Kidney (tissue), 14 donors: ENCODE results near the gene ZNF497. TPM values are rescaled to one million over a fixed set of nuclear protein-coding genes. Genes with fewer than 3 reads are reported as not detected.

Source experiments
- DNase-seq, 5 donors: peaks; one replicate each; pipeline ENCODE4 v3.0.0-alpha.2; 2013 to 2020
- FAIRE-seq: peaks from 2 replicates; lab custom pipeline; 2012; peaks lifted over from hg19 to GRCh38; lab: Jason Lieb, UNC
- H3K27ac ChIP-seq, 2 donors: one replicate each; pipeline ENCODE4 v1.7.0; 2013; ENCODE audit warnings: low read depth in 2 of 2, low read length in 2 of 2, inconsistent platforms in 1 of 2
- H3K27me3 ChIP-seq: one replicate; pipeline ENCODE4 v1.7.1; 2013; ENCODE audit warnings: low read length, inconsistent platforms; ENCODE audit not compliant: control insufficient read depth, insufficient read depth
- H3K36me3 ChIP-seq, 3 donors: one replicate each; pipeline versions ENCODE4 v1.7.0 to v1.7.1; 2013; ENCODE audit warnings: low read length in 3 of 3, control low read depth in 1 of 3, inconsistent platforms in 1 of 3; ENCODE audit not compliant: insufficient read depth in 3 of 3, control insufficient read depth in 2 of 3
- H3K4me1 ChIP-seq, 3 donors: one replicate each; pipeline versions ENCODE4 v1.7.0 to v1.7.1; 2013; ENCODE audit warnings: low read length in 3 of 3, inconsistent platforms in 1 of 3, low read depth in 1 of 3; ENCODE audit not compliant: control insufficient read depth in 2 of 3, insufficient read depth in 2 of 3
- H3K4me3 ChIP-seq, 3 donors: one replicate each; pipeline versions ENCODE4 v1.7.0 to v1.8.1; 2013; ENCODE audit warnings: low read length in 3 of 3, control low read depth in 1 of 3, inconsistent platforms in 1 of 3
- H3K9ac ChIP-seq, 3 donors: one replicate each; pipeline versions ENCODE4 v1.7.0 to v1.7.1; 2013; ENCODE audit warnings: low read length in 3 of 3, control low read depth in 1 of 3, inconsistent platforms in 1 of 3
- H3K9me3 ChIP-seq, 3 donors: one replicate each; pipeline versions ENCODE4 v1.7.0 to v1.7.1; 2013; ENCODE audit warnings: low read length in 3 of 3, control low read depth in 1 of 3, inconsistent platforms in 1 of 3; ENCODE audit not compliant: control insufficient read depth in 2 of 3, insufficient read depth in 1 of 3
- intact Hi-C: fragments of 100-400 bp; cut with DNase I; formaldehyde crosslinking; loops from one replicate; pipeline ENCODE4 v1.11.1; 2022
- polyA plus RNA-seq: library from polyadenylated mRNA; stranded (reverse); fragments of 350-450 nt; fragmentation: Illumina TruSeq; extraction: RNeasy Lipid Tissue Mini Kit (QIAGEN cat#74804); gene quantifications from one replicate; pipeline ENCODE4 v1.2.3, GENCODE V29; 2014; ENCODE audit warnings: low read depth, low replicate concordance; ENCODE audit not compliant: insufficient read depth
- total RNA-seq: library from RNA; stranded (reverse); fragmentation: NEBNext Ultra II Directional; extraction: Animal tissue kit (Norgen Biotek cat#: 25700); gene quantifications from one replicate; pipeline ENCODE4 v1.2.1, GENCODE V29; 2021
- TF ChIP-seq, protein P1 (sequence below): IDR thresholded peaks from 3 replicates; pipeline ENCODE4 v1.5.1; 2012; ENCODE audit warnings: mild to moderate bottlenecking, moderate library complexity, borderline replicate concordance; ENCODE audit not compliant: insufficient read depth; ENCODE audit errors: extremely low read depth
- donor health status: control.
- donor health status: control.
- donor health status: control.
- donor health status: control.
- donor health status: control.
- donor health status: DM: yes; HTN: yes; CAD: no.
- donor health status: Normal renal cell carcinoma (clear cell type).

Gene ZNF497
- total and polyA plus RNA-seq, 2 donors from 2014 or later, result 1.7 to 5.0 TPM

DNA sequence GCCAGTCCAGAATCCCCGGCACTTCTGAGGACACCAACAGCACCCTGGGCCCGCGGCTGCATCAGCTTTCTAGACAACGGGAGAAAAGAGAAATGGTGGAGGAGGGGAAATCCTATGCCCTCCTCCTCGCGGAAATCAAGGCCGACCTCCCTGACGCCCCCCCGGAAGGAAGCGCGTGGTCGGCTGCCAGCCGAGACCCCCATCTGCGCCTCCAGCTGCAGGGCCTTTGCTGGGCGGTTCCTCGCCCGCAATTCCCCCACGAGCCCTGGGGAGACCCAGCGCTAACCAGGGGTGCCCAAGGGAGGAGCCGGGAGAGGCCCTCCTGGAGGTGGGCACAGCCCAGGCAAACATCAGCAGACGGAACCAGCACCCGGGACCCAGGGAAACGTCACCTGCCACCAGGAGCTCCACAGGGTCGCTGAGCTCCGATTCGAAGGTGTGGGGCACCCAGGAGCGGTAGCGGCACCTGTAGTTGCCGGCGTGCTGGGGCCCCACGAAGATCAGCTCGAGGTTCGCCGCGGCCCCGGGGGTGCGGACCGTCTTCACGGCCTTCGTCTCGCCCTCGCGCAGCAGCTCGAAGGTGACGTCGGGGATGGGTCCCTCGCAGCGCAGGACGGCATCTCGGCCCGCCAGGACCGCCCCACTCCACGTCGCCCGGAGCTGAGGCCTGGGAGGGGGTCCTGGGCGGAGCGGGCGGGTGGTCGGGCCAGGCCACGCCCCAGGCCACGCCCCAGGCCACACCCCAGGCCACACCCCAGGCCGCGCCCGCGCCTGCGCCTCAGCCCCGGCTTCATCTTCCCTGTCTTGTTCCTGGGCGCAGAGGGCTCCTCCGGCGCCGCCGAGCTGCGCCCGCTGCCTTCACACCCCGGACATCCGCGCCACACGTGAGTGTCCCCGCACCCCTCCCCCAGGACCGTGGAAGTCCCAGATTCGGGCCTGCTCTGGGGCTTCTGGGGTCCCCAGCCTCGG, 15.3 kb downstream of the ZNF497 start:
- peak; percentile 25 to 93 (median 59) for DNase-seq
- peak overlapping the region; percentile 11 to 37 for H3K27ac ChIP-seq

GRCh38 chr19:58345558-58345957, 17.0 kb downstream of the ZNF497 start:
- no peaks in the 10 kb centered on the region for H3K9me3 ChIP-seq
- peaks cover 20% of the 10 kb centered on the region for H3K27me3 ChIP-seq
- DNase-seq, result no peak
- H3K4me1 ChIP-seq, result peaks cover 0 to 6% (median 0%) of the 10 kb centered on the region in 3 donors
- no peak overlapping the region for H3K27ac ChIP-seq
- peaks cover 0 to 2% (median 0%) of the 10 kb centered on the region in 3 donors for H3K36me3 ChIP-seq
- TF ChIP-seq, protein P1, sequence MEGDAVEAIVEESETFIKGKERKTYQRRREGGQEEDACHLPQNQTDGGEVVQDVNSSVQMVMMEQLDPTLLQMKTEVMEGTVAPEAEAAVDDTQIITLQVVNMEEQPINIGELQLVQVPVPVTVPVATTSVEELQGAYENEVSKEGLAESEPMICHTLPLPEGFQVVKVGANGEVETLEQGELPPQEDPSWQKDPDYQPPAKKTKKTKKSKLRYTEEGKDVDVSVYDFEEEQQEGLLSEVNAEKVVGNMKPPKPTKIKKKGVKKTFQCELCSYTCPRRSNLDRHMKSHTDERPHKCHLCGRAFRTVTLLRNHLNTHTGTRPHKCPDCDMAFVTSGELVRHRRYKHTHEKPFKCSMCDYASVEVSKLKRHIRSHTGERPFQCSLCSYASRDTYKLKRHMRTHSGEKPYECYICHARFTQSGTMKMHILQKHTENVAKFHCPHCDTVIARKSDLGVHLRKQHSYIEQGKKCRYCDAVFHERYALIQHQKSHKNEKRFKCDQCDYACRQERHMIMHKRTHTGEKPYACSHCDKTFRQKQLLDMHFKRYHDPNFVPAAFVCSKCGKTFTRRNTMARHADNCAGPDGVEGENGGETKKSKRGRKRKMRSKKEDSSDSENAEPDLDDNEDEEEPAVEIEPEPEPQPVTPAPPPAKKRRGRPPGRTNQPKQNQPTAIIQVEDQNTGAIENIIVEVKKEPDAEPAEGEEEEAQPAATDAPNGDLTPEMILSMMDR, result no peak
- intact Hi-C loops, result no loop called here
- no peak overlapping the region for H3K9ac ChIP-seq
- H3K4me3 ChIP-seq, result no peak overlapping the region
- FAIRE-seq, result no peak

More for the DNA sequence above, 15.3 kb downstream of the ZNF497 start:
- FAIRE-seq, result no peak
- H3K9me3 ChIP-seq, result no peaks in the 10 kb centered on the region
- intact Hi-C loops, result no loop called here
- H3K27me3 ChIP-seq, result peaks cover 20% of the 10 kb centered on the region
- H3K4me1 ChIP-seq, result peaks cover 0 to 8% (median 0%) of the 10 kb centered on the region in 3 donors
- H3K4me3 ChIP-seq, result peak overlapping the region in 2 of 3 donors; percentile 44 to 52
- TF ChIP-seq, protein P1, result no peak
- peak overlapping the region in 1 of 3 donors; percentile 7 for H3K9ac ChIP-seq
- no peaks in the 10 kb centered on the region for H3K36me3 ChIP-seq

DNA sequence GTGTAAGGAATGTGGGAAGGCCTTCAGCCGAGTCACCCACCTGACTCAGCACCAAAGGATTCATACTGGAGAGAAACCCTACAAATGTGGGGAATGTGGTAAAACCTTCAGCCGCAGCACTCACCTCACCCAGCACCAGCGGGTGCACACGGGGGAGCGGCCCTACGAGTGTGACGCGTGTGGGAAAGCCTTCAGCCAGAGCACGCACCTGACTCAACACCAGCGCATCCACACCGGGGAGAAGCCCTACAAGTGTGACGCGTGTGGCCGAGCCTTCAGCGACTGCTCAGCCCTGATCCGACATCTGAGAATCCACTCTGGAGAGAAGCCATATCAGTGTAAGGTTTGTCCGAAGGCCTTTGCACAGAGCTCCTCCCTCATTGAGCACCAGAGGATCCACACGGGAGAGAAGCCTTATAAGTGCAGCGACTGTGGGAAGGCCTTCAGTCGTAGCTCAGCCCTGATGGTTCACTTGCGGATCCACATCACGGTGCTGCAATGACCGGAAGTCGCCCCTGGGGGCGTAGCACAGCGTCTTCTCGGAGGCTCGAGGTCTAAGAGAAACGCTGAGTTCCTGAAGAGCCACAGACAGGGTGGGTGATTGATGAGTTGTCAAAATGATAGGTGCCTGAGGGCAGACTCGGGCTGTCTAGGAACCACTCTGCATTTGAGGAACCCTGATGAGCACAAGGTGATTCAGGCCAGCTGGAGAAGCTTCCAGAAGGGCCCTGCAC, 23.6 kb downstream of the ZNF497 start:
- Histone ChIP-seq H3K4me1 (no peaks in the 10 kb centered on the region), H3K9me3 (no peaks in the 10 kb centered on the region), H3K27me3 (no peaks in the 10 kb centered on the region), H3K36me3 (peaks cover 0 to 10% (median 7%) of the 10 kb centered on the region in 3 donors), H3K9ac (no peak overlapping the region), H3K27ac (no peak overlapping the region), H3K4me3 (no peak overlapping the region)
- DNase-seq, result no peak
- intact Hi-C loops, result no loop called here
- FAIRE-seq, result no peak
- TF ChIP-seq, protein P1, result no peak
